MM.1S (cell line): ENCODE results near the gene MMAA.

ENCODE experiments used
- EZH2 ChIP-seq: fragments of 300-600 bp; sonication (generic); optimal IDR thresholded peaks from 2 replicates; pipeline ENCODE3; 2017; ENCODE audit warnings: low read depth, mild to moderate bottlenecking, antibody characterized with exemption, low read length, mixed read lengths
- TF ChIP-seq, protein P1 (sequence below): fragments of 300-600 bp; sonication (generic); IDR thresholded peaks from 2 replicates; pipeline ENCODE4 v1.5.1; 2016; ENCODE audit warnings: antibody characterized with exemption, low read length, mixed read lengths

DNA sequence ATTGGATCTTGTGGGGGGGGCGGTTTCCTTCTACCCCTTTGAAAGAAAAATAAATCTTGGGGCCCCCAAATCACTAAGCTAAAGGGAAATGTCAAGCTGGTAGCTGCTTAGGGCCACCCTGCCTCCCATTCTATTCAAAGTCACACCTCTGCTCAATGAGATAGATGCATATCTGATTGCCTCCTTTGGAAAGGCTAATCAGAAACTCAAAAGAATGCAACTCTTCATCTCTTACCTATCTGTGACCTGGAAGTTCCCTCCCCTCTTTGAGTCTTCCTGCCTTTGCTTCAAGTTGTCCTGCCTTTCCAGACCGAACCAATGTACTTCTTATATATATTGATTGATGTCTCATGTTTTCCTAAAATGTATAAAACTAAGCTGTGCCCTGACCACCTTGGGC, 67.8 kb downstream of the MMAA start:
- TF ChIP-seq, protein P1, sequence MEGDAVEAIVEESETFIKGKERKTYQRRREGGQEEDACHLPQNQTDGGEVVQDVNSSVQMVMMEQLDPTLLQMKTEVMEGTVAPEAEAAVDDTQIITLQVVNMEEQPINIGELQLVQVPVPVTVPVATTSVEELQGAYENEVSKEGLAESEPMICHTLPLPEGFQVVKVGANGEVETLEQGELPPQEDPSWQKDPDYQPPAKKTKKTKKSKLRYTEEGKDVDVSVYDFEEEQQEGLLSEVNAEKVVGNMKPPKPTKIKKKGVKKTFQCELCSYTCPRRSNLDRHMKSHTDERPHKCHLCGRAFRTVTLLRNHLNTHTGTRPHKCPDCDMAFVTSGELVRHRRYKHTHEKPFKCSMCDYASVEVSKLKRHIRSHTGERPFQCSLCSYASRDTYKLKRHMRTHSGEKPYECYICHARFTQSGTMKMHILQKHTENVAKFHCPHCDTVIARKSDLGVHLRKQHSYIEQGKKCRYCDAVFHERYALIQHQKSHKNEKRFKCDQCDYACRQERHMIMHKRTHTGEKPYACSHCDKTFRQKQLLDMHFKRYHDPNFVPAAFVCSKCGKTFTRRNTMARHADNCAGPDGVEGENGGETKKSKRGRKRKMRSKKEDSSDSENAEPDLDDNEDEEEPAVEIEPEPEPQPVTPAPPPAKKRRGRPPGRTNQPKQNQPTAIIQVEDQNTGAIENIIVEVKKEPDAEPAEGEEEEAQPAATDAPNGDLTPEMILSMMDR: no peak
- TF ChIP-seq EZH2: no peak
